A549 treated with DMSO at 1 μM for 4 hours (cell line): Measurements from ENCODE around the gene OPRD1. TPM values are rescaled to one million over a fixed set of nuclear protein-coding genes. Genes with fewer than 3 reads are reported as not detected.

ENCODE experiments used
- total RNA-seq: library from RNA; stranded (reverse); fragments of 200-300 nt; extraction: Qiagen RNA extraction; gene quantifications from 5 replicates; pipeline ENCODE4 v1.2.3, GENCODE V29; 2022; ENCODE audit warnings: low read depth

Gene OPRD1
- total RNA-seq = 0.03 to 0.06 TPM (median 0.05 TPM) in 5 replicates

GRCh38 chr1:28811766-28812668 is at the start of gene OPRD1:
Gene OPRD1, plus strand, starts transcription at chr1:28812170. Its CDS starts 214 bp downstream, at chr1:28812384.

DNA sequence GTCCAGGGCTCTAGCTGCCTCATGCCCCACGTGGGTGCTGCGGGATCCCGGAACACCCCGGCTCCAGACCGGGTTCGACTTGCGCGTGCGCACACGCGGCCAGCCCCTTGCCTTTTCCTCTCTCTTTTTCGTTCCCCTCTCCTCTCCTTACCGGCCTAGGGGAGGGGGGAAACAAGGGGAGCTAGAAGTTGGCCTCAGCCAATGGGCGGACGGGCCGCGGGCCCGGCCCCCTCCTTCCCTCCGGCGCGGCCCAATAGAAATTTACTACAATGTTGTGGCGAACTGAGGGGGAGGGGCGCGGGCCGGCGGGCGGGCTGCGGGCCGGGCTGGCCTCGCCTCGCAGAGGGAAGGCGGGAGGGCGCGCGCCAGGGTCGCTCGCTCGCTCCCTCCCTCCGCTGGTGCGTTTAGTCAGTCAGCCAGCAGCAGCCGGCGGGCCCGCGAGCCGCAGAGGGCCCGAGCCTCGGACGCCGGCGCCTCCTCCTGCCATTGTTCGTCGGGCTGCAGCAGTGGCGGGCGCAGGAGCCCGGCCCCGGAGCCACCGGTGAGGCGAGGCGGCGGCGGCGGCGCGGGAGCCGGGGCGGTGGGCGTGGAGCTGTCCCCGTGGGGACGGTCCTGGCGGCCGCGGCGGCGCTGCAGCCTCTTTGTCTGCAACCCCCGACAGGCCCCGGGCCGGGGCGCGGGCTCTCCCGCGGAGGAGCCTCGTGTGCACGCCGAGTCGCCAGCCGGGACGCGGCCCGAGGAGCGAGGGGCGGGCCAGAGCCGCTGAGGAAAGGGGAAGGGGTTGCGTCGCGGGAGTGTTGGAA is 102.5 kb downstream of the OPRD1 start, which contains the start of gene EPB41:
Gene EPB41, plus strand, starts transcription at position 342 of the 803 bp plus-strand sequence. CDS start 72,869 bp downstream, outside the sequence.

Other genes with a start within 250 kb of the OPRD1 start
- gene RAB42, start 219.9 kb upstream of the OPRD1 start, total RNA-seq = 1.5 to 2.4 TPM (median 2.1 TPM) in 5 replicates
- gene TAF12, start 169.1 kb upstream of the OPRD1 start, total RNA-seq = 11.9 to 15.1 TPM (median 14.3 TPM) in 5 replicates
- gene RNU11, start 163.6 kb upstream of the OPRD1 start, total RNA-seq = not detected in 5 replicates
- gene GMEB1, start 143.4 kb upstream of the OPRD1 start, total RNA-seq = 6.2 to 8.2 TPM (median 7.4 TPM) in 5 replicates
- gene YTHDF2, start 75.2 kb upstream of the OPRD1 start, total RNA-seq = 54.4 to 60.5 TPM (median 59.2 TPM) in 5 replicates
- 4.9 to 6.3 TPM (median 5.5 TPM) in 5 replicates for gene EPB41, start 102.4 kb downstream of the OPRD1 start, total RNA-seq